ENCODE results near the gene JUP.

The JUP gene

DNA sequence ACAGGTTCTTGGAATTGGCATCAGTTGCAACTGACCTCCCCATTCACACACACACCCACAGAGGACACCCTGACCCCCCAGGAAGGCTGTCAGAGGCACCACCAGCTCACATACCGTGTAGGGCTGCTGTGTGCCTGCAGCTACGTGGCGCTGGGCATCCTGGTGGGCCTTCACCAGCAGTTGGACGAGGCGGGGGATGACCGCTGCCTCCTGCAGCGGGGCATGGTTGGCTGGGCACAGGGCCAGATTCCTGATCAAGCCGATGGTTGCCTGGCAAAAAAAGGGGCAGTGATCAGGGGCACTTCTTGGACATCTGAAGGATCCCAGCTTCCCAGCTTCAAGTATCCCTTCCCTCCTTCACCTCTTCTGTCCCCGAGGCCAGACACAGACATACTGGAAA, 27.9 kb downstream of the JUP start:
- no peak for DNase-seq (ENCODE audit: low read depth in 2 of 2)

DNA sequence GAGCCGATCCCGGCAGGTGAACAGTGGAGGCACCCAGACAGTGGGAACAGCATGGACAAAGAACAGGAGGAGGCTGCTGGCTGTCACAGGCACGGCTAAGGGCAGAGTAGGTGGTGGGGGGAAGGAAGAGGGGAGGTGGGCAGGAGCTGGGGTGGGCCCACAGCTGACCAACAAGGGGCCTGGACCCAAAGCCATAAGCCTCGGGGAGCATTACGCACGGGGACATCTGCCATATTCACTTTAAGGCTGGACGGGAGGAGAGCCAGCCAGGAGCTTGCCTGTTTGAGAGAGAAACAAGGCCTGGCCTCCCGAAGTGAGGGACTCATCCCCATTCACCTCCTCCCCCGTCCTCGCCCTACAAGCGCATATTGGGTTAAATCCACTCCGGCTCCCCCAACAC, 32.4 kb downstream of the JUP start:
- DNase-seq (ENCODE audit: low read depth in 2 of 2): no peak

DNA sequence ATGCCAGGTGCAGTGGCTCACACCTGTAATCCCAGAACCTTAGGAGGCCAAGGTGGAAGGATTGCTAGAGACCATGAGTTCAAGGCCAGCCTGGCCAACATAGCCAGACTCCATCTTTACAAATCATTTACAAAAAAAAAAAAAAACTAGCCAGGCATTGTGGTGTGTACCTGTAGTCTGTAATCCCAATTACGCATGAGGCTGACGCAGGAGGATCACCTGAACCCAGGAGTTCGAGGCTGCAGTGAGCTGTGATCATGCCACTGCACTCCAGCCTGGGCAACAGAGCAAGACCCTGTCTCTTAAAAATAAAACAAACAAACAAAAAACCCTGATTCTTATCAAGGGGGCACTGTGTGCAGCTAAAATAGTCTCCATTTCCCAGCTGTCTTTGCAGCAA, 35.2 kb downstream of the JUP start:
- no peak for DNase-seq (ENCODE audit: low read depth in 2 of 2)

DNA sequence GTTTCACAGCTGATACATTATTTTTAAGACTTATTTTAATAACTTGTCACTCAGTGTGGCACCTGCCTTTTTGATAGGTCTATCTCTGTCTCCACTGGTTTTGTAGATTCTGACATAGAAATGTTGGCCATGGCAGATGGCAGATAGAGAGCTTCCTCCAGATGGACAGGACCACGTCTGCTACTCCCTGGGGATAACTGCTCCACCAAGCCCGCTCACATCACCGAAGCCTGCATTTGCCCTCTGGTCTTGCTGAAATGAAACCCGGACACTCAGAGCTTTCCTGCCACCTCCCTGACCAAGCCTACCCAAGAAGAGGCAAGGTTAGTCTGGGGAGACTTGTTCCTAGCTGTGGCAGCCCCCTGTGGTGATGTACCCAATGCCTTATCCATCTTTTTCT, 35.6 kb downstream of the JUP start:
- DNase-seq (ENCODE audit: low read depth in 2 of 2): no peak

DNA sequence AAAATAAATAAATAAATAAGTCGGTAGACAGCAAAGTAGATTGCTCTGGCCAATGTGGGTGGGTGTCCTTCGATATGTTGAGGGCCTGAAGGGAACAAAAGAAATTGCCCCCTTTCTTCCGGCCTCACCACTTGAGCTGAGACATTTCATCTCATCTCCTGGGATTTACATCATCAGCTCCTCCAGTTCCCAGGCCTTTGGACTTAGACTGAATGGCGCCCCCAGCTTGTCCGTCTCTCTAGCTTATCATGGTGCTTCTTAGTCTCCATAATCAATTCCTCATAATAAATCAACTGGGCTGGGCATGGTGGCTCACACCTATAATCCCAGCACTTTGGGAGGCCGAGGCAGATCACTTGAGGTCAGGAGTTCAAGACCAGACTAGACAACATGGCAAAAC, 38.2 kb downstream of the JUP start:
- DNase-seq (ENCODE audit: low read depth in 2 of 2): no peak

DNA sequence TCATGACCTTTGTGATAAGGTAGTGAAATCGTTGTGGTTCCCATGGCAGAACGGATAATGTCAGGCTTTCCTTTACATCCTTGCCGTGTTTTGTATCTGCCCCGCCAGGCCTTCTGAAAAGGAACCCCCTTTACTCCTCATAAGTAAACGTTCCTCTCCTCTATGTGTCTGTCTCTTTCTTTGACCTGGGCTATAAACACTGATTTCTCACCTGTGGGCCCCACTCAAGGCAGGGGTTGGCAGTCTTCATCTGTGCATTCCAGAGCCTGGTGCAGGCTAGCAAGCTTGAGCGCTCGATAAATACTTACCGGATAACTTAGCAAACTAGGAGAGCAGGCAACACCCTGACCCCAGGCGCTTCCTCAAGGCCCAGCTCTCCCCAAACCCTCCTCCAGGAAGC, 44.8 kb downstream of the JUP start:
- no peak for DNase-seq (ENCODE audit: low read depth in 2 of 2)

DNA sequence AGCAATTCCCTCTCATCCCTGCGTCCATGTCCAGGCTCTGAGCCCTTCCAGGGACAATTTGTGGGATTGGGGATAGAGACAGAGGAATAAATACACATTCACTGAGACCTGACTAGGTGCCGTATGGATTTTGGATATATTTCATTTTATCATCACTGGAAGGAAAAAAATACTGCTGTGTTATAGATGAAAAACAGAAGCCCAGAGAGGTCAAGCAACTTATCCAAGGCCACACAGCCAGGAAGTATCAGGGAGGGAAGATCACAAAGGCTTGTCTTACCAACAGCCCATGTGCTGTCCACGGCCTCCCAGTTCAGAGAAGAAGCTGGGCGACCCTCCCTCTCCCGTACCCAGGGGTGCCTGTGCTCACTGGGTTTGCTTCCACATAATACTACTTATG, 46.0 kb downstream of the JUP start:
- no peak for DNase-seq (ENCODE audit: low read depth in 2 of 2)

DNA sequence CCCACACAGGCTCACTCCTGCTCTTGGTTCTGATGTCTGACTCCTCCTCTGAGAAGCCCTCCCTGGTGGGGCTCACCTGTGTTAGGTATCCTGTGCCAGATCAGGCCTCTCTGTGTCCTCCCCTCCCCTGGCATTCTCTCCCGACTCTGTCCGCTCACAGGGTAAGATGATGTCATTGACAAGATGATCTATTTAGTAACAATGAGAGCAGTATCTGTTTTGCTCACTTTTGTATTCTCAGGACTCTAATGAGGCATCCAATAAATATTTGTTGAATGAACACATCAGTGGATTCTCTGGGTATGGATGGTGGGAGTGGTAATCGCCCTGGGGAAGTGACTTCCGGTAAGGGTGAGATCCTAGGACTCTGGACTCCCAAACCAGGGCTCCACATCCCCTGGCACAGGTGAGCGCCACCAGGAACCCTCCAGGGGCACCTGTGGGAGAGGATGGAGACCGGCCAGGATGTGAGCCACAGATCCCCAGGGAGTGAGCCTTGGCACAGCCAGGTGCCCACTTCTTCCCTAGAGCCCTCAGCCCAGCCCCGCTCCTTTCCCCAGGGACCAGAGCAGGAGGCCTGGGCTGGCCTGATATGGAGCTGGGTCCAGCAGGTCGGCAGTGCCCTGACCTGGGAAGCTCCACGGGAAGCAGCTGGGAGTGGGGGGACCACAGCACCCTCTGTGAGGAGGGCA, 46.7 kb downstream of the JUP start:
- peak; percentile 7 to 18 for DNase-seq (ENCODE audit: low read depth in 2 of 2)

DNA sequence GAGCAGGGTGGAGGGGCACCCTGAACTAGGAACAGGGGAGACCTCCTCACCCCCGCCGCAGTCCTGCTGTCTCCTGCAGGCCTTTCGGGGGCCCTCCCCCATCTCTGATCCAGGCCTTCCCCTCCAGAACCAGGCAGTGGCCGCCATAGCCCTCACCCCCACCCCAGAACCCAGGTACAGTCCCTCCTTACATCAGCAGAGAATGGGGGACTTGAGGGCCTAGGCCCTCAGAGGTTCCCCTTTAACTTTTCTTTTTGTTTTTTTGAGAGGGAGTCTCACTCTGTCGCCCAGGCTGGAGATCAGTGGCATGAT, 47.8 kb downstream of the JUP start:
- no peak for DNase-seq (ENCODE audit: low read depth in 2 of 2)

DNA sequence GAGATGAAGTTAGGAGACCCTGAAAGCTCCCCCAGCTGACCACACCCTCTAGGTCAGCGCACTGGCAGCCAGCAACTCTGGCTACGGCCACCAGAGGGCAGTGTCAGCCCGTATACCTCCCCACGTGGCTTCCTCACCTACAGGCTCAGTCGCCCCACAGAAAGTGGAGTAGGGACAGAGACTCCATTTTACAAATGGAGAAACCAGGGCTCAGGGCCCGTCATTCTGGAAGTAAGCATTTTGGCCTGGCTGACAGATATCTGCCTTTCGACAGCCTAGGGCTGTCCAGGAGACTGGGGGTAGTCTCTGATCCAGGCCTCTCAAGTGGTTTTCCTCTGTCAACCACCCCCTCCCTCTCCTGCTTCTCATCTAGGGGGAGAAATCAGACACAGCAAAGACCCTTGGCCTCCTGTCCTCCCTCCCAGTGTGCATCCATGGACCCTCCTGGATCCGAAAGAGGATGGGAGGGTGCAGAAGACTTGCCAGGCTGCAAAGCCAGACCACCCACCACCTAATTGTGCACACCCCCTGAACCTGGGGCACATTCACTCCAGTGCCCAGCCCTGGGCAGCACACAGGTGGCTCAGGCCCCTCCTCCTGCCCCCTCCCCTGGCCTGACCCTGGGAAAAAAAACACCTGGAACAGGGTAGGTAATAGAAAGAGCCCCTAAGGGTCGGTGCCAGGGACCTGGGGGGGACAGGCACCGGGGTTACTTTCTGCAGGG, 48.3 kb downstream of the JUP start:
- peak; percentile 46 to 59 for DNase-seq (ENCODE audit: low read depth in 2 of 2)

DNA sequence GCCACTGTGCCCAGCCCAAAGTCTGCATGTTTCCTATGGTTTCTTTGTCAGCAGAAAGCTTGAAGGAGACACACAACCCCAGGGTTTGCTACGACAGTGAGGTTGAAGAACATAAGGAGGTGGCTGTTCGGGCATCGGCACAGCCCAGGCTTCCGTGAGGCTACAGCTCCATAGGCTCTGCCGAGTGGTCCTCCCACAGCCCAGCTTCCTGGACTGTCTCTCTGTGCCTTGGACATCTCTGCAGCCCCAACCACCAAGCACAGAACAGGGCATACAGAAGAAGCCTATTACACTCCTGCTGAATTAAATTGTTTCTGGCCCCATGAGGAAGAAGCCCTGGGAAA, 48.9 kb downstream of the JUP start:
- DNase-seq (ENCODE audit: low read depth in 2 of 2): no peak

DNA sequence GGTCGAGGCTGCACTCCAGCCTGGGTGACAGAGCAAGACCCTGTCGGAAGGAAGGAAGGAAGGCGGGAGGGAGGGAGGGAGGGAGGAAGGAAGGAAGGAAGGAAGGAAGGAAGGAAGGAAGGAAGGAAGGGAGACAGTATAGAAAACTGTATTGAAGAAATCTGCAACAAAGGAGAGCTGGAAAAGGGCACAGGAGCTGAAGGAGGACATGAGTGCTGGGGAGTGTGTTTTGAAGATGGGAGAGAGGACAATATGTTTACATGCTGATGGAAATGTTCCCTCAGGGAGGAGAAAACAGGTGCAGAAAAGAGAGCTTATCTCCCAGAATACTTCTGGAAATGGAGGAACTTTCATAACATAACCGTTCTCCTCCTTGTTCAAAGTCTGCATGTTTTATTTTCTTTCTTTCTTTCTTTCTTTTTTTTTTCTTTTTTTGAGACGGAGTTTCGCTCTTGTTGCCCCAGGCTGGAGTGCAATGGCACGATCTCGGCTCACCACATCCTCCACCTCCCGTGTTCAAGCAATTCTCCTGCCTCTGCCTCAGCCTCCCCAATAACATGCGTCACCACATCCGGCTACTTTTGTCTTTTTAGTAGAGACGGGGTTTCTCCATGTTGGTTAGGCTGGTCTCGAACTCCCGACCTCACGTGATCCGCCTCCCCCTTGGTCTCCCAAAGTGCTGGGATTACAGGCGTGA, 49.4 kb downstream of the JUP start:
- DNase-seq (ENCODE audit: low read depth in 2 of 2): no peak

DNA sequence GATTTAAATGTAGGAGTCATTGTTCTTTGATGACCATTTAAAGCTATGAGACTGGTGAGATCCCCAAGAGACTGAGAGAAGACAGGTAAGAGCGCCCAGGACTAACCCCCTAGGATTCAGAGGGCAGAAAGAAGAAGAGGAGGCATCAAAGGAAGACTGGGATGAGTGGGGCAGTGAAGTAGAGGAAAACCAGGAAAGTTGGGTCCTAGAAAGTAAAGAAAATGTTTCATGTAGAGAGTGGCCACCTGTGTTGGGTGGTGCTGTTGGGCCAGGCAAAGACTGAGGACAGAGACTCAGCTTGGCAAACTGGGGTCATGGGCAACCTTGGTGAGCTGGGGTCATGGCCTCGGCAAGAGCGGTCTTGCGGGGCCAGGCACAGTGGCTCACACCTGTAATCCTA, 50.8 kb downstream of the JUP start:
- DNase-seq (ENCODE audit: low read depth in 2 of 2): no peak

DNA sequence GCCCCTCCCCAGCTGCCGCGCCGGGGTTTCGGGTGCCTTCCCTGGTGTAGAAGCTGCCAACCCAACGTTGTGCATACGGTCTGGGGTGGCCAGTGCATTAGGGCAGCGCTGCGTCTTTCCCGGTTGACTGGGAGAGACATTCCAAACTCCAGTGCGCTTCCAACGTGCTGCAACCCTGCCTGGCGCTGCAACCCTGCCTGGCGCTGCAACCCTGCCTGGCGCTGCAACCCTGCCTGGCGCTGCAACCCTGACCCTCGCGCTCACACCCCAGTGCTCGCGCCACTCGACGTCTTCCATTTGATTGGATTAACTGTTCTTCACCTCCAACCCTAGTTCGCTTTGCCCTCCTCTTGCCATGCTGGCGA, 51.6 kb downstream of the JUP start:
- no peak for DNase-seq (ENCODE audit: low read depth in 2 of 2)

DNA sequence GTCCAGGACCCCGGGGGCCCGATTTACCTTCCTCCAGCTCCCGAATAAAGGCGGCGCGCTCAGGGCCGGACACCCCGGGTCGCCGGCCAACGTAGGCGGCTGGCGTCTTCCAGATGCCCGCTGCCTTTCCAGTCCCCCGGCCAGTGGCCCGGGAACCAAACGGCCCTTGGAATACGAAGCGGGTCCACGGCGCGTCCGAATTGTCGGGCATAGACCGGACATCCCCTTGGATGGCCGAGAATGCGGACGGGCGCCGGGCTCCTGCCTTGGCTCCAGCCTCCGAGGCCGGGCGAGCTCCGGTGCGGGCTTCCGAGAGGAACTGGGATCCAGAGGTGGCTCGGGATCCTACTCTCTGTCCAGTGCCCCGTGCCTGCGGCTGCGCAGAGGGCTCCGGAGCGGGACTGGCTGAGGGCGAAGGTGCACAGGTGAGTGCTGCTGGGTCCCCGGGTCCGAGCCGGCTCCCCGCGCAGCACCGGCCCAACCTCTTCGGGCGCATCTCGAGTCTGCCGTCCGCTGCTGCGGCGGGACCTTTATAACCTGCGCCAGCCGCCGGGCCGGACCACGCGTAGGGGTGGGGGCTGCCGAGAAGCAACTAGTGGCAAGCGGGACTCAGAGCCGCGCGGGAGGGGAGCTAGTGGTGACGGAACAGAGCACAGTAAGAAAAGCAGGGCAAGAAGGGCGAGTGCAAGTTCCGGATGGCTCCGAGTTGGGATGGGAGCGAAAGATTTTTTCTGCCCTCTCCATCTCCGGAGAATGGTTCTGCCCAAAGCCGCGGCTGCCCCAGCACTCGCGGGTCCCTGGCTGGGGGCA, 52.2 kb downstream of the JUP start, which contains the start of gene HAP1:
Gene HAP1 (minus strand): TSS at position 505 of the 810 bp plus-strand sequence. CDS start 9 bp downstream, at position 496.
- no peak for DNase-seq (ENCODE audit: low read depth in 2 of 2)

DNA sequence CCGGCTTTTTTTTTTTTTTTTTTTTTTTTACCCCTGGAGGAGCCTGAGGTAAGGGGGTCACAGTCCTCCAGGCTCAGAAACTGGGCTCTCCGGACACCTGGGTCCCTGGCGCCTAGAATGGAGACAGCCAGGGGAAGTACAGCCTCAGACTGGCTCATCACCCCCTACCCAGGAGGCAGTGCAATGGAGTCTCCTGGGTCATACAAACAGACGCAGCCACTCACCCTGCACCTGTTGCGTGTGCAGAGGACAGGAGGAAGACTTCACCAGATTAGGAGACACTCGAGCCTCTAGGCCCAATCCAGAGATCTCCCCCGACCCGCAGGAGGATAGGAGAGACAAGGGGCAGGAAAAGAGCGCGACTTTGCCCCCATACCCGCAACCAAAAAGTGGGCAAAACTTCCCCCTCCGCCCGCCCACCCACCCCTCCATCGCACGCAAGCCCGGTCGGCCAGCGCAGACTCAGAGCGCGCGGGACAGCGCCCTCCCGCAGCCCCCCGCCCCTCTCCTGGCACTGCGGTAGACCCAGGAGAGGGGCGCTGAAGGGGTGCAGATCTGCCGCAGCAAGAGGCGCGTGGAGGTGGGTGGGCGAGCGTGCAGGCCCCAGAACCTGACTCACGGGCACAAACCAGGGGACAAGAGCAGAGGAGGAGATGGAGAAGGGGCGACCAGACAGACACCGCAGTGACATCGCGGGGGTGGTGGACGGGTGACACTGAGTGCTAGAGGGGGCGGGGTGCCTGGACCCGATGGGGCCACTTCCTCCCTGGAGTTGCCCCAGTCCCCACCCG, 53.0 kb downstream of the JUP start:
- DNase-seq (ENCODE audit: low read depth in 2 of 2): no peak

DNA sequence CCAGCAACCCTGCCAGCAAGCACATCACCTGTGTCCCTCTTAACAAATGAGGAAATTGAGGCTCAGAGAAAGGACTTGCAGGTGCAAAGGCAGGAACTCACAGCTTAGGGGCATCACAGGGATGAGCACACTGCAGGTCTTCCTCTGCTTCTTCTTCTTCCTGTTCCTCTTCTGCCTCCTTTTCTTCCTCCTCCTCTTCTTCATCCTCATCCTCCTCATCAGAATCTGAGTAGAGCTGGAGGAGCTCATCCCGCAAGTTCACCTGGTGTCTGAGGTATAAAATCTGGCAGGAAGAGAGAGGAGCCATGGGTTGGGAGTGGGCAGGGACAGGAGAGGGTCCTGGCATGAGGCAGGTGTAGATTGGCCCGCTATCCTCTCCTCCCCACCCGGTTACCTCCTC, 54.7 kb downstream of the JUP start:
- DNase-seq (ENCODE audit: low read depth in 2 of 2): no peak

DNA sequence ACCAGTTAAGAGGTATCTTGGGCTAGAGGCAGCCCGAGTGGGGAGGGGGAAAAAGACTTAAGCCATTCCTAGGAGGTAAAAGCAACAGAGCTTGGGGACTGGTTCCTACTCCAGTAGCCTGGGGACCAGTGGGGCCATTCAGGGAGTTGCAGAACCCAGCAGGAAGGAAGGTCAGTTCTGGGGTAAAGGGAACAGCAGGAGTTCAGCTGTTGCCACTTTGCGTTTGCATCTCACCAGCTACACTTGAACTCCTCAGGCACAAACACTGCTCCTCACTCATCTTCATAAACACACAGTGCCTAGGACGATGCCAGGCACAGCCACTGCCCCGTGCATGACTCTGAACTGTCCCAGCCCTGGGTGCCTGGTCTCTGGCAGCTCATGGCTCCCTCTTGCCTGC, 56.0 kb downstream of the JUP start:
- DNase-seq (ENCODE audit: low read depth in 2 of 2): no peak

DNA sequence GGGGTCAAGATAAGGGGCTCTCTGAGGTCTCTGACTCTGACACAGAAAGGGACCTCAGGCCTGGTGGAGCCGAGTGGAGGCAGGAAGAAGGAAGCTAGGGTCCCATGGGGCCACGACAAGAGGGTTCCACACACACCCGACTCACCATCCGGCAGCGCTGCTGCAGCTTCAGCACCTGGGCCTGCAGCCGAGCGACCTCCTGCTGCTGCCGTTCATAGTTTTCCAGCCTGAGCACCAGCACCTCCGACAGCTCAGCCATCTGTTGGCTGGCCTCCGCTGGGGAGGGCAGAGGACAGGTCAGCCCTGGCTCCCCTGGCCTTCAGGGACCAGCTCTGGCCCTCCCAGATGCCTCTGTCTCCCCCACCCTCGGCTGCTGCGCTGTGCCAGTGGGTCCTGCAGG, 58.5 kb downstream of the JUP start:
- DNase-seq (ENCODE audit: low read depth in 2 of 2): no peak

DNA sequence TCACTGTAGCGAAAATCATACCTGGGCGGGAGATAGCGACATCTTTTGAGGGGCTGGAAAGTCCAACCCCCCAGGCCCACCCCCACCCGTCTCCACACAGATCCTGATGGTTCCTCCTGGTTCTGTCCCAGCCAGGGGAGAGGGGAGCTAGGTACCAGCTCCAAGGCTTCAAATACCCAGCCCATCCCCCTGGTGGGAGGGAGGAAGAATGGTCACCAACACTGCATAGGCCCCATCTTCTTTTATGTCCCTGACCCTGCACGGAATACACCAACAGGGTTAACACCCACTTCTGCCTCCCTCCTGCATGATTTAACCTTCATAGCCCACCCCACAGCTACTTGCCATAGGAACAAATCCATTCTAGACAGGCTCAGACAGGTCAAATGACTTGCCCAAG, 61.4 kb downstream of the JUP start:
- no peak for DNase-seq (ENCODE audit: low read depth in 2 of 2)

DNA sequence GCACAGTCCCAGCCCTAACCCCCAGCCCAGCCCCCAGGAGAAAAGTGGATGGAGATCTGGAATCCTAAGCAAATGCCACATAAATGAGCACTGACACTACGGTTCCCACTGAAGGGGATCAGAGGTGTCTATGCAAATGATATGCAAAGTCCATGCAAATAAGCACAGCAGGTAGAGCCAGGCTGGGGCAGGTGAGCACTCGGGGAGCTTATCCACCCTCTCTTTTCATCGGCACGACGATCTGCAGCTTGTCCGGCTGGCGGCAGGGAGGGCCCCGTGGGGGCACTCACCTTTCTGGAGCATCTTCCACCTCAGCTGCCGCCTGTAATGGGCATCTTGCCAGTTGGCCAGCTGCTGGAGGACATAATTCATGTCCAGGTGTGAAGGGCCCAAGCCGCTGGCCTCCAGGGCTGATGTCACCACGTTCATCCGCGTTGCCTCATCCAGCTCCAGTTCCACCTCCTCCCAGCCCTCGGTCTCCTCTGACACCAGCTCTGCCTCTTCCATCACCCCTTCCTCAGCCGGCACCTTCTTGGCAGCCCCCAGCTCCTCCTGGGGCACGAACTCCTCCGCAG, 61.9 kb downstream of the JUP start:
- no peak for DNase-seq (ENCODE audit: low read depth in 2 of 2)
